ES-I3 (cell line): ENCODE results near the gene CCBE1.

Experiments
- H3K36me3 ChIP-seq: 2 replicates; pipeline ENCODE4 v1.6.1; 2013; ENCODE audit warnings: mild to moderate bottlenecking, low read length, control low read depth, moderate library complexity; ENCODE audit not compliant: insufficient read depth
- H3K4me1 ChIP-seq: 2 replicates; pipeline ENCODE4 v1.6.1; 2013; ENCODE audit warnings: mild to moderate bottlenecking, control low read depth, low read length; ENCODE audit not compliant: insufficient read depth
- H3K9ac ChIP-seq: 2 replicates; pipeline ENCODE4 v1.6.1; 2013; ENCODE audit warnings: low read depth, mild to moderate bottlenecking, low read length, moderate library complexity
- H3K9me3 ChIP-seq: 2 replicates; pipeline ENCODE4 v1.6.1; 2013; ENCODE audit warnings: mild to moderate bottlenecking, low read length, moderate library complexity; ENCODE audit not compliant: control insufficient read depth, insufficient read depth

Gene CCBE1

GRCh38 chr18:59582395-59582794 lies 114.8 kb downstream of the CCBE1 start:
- H3K9ac ChIP-seq: no peak overlapping the region
- no peaks in the 10 kb centered on the region for H3K9me3 ChIP-seq
- no peaks in the 10 kb centered on the region for H3K4me1 ChIP-seq
- no peaks in the 10 kb centered on the region for H3K36me3 ChIP-seq

- Histone ChIP-seq H3K36me3 (no peaks in the 10 kb centered on the region), H3K9me3 (no peaks in the 10 kb centered on the region), H3K4me1 (no peaks in the 10 kb centered on the region), H3K9ac (no peak overlapping the region)
Measured at GRCh38 chr18:59579509-59579908, 117.7 kb downstream of the CCBE1 start.

GRCh38 chr18:59577386-59577655 lies 119.9 kb downstream of the CCBE1 start:
- Histone ChIP-seq H3K9me3 (no peaks in the 10 kb centered on the region), H3K36me3 (no peaks in the 10 kb centered on the region), H3K4me1 (no peaks in the 10 kb centered on the region), H3K9ac (no peak overlapping the region)

GRCh38 chr18:59576541-59577385 lies 120.5 kb downstream of the CCBE1 start:
- Histone ChIP-seq H3K9ac (no peak overlapping the region), H3K36me3 (no peaks in the 10 kb centered on the region), H3K9me3 (no peaks in the 10 kb centered on the region), H3K4me1 (no peaks in the 10 kb centered on the region)

- H3K36me3 ChIP-seq: no peaks in the 10 kb centered on the region
- H3K9me3 ChIP-seq: no peaks in the 10 kb centered on the region
- H3K4me1 ChIP-seq: no peaks in the 10 kb centered on the region; the same call in 1 of the 2 replicates
- no peak overlapping the region for H3K9ac ChIP-seq
Measured at GRCh38 chr18:59575995-59576394, 121.2 kb downstream of the CCBE1 start.

GRCh38 chr18:59573962-59574361 lies 123.3 kb downstream of the CCBE1 start:
- no peaks in the 10 kb centered on the region for H3K36me3 ChIP-seq
- peaks cover 7% of the 10 kb centered on the region for H3K4me1 ChIP-seq

GRCh38 chr18:59571902-59572301 lies 125.3 kb downstream of the CCBE1 start:
- Histone ChIP-seq H3K4me1 (peaks cover 7% of the 10 kb centered on the region), H3K36me3 (no peaks in the 10 kb centered on the region), H3K9ac (no peak overlapping the region), H3K9me3 (no peaks in the 10 kb centered on the region)

More at GRCh38 chr18:59573962-59574361, 123.3 kb downstream of the CCBE1 start:
- no peak overlapping the region for H3K9ac ChIP-seq
- H3K9me3 ChIP-seq: no peaks in the 10 kb centered on the region

GRCh38 chr18:59570796-59571195 lies 126.4 kb downstream of the CCBE1 start:
- Histone ChIP-seq H3K36me3 (no peaks in the 10 kb centered on the region), H3K9me3 (no peaks in the 10 kb centered on the region), H3K4me1 (peaks cover 9% of the 10 kb centered on the region), H3K9ac (no peak overlapping the region)

GRCh38 chr18:59570101-59570775 lies 127.0 kb downstream of the CCBE1 start:
- Histone ChIP-seq H3K9me3 (no peaks in the 10 kb centered on the region), H3K9ac (no peak overlapping the region), H3K4me1 (peaks cover 10% of the 10 kb centered on the region), H3K36me3 (no peaks in the 10 kb centered on the region)

GRCh38 chr18:59569390-59569791 lies 127.8 kb downstream of the CCBE1 start:
- H3K36me3 ChIP-seq: no peaks in the 10 kb centered on the region
- H3K9ac ChIP-seq: no peak overlapping the region
- no peaks in the 10 kb centered on the region for H3K9me3 ChIP-seq
- H3K4me1 ChIP-seq: peaks cover 10% of the 10 kb centered on the region

- Histone ChIP-seq H3K36me3 (no peaks in the 10 kb centered on the region), H3K9me3 (no peaks in the 10 kb centered on the region), H3K9ac (no peak overlapping the region), H3K4me1 (peaks cover 10% of the 10 kb centered on the region)
Measured at GRCh38 chr18:59567431-59567830, 129.8 kb downstream of the CCBE1 start.

- Histone ChIP-seq H3K9me3 (no peaks in the 10 kb centered on the region), H3K4me1 (peaks cover 10% of the 10 kb centered on the region), H3K9ac (no peak overlapping the region)
Measured at GRCh38 chr18:59566533-59566971, 130.7 kb downstream of the CCBE1 start.

GRCh38 chr18:59565957-59566356 lies 131.3 kb downstream of the CCBE1 start:
- Histone ChIP-seq H3K9ac (no peak overlapping the region), H3K4me1 (peaks cover 10% of the 10 kb centered on the region), H3K9me3 (no peaks in the 10 kb centered on the region), H3K36me3 (no peaks in the 10 kb centered on the region)

More at GRCh38 chr18:59566533-59566971, 130.7 kb downstream of the CCBE1 start:
- H3K36me3 ChIP-seq: no peaks in the 10 kb centered on the region

- no peaks in the 10 kb centered on the region for H3K36me3 ChIP-seq
- H3K4me1 ChIP-seq: 0 out of 2 replicates have a peak, but pooled peaks cover 3% of the 10 kb centered on the region
- no peak overlapping the region for H3K9ac ChIP-seq
- H3K9me3 ChIP-seq: no peaks in the 10 kb centered on the region
Measured at GRCh38 chr18:59564561-59564960, 132.7 kb downstream of the CCBE1 start.
